HuH-7.5 (cell line): Measurements from ENCODE around the gene THAP8.

Source experiments
- DNase-seq: peaks from one replicate; pipeline ENCODE4 v3.0.0; 2011; ENCODE audit warnings: low spot score

The THAP8 gene

GRCh38 chr19:36030264-36031148 lies 23.6 kb downstream of the THAP8 start:
- no peak for DNase-seq

DNA sequence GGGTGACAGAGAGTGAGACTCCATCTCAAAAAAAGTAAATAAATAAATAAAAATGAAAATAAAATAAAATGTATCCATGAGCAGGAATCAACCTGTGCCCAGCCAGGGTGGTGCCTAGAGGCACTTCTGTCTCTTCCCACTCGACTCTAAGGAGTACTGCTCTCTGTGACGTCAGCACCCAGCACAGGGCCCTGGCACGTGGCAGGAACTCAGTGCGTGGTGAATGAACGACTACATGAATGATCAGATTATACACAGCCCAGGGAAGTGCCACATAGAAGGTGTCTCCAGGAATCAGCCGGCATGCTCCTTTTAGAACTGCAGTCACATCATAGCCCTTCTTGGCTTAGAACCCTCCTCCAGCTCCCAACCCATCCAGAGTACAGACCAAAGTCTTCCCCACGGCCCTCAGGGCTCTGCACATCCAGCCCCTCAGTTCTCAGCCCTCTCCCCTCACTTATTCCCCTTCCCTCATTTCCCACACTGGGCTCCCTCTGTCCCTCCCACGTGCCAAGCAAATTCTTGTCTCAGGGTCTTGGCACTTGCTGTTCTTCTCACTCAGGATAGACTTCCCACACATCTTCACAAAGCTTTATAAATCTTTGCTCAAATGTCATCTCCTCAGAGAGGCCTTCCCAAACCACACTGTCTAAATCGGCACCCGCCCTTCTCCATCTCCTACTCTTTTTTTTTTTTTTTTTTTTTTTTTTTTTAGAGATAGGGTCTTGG lies 25.6 kb downstream of the THAP8 start:
- DNase-seq, result no peak

- no peak for DNase-seq
Measured at GRCh38 chr19:36027696-36028095, 26.4 kb downstream of the THAP8 start.

GRCh38 chr19:36026091-36026876 lies 27.8 kb downstream of the THAP8 start:
- no peak for DNase-seq

DNA sequence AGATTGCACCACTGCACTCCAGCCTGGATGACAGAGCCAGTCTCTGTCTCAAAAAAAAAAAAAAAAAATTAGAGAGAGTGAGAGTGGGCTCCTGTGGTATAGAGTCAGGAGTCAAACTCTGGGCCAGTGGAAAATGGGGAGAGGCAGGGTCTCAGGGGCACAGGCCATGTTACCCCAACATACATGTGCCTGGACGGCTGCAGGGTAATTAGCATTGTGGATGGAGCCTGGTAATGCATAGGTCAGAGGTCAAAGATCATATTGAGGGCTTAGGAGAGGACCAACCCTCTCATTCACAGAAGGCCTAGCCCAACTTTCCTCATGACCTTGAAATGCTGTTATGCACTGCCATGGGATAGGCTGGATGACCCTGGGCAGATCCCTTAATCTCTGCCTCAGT lies 28.5 kb downstream of the THAP8 start:
- DNase-seq, result no peak

DNA sequence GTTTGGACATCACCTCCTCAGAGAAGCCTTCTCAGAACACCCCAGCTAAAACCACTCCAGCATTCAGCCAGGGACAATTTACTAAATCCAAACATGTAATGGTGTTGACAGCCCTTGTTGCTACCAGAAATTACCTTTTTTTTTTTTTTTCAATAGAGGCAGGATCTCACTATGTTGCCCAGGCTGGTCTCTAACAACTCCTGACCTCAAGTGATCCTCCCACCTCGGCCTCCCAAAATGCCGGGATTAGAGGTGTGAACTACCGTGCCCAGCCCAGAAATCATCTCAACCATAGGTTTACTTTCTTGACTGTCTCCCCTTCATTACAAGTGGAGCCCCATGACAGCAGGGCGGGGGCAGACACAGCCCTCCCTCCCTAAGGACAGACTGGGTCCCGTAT lies 30.7 kb downstream of the THAP8 start:
- DNase-seq, result no peak

- DNase-seq, result no peak
Measured at GRCh38 chr19:36019061-36019670, 34.9 kb downstream of the THAP8 start.

DNA sequence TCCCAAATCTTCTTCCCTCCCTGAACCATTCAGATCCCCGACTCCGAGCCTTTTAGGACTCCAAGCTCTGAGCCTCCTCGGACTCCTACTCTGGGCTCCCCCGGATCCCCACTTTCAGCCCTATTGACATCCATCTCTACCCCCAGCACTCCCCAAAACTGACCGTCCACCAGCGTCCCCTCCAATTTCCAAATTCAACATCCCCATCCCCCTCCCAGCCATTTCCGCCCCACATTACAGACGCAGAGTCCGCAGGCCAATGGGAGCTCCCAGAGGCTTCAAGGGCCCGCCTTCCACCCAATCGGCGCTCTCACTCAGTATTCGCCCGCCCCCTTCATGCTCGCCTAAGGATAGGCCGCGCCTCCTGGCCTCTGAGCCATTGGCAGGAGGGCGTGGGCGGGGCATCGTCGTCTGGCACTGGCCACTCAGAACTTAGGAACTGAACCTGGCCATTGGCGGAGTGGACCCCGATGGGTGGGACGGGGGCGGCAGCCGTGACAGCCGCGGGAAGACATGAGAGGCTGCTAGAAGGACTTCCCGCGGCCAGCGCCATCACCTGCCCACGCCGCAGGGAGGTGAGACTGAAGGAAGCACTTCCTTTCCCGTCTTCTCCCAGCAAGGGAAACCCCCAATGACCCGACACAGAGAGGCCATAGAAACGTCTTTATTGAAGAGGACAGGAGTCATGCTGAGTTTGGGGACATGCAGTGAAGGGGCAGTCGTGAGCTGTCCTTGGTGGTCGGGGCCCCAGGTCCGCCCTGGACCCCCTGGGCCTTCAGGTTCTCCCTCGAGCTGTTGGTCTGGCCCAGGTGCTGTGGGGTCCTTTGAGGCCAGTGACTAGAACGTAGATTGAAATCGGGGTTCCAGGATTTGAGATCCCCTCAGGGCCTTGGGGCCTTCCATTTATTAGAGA lies 39.8 kb downstream of the THAP8 start, which contains the start of gene ALKBH6:
ALKBH6 (minus strand) TSS at position 202 of the 913 bp plus-strand sequence. CDS start 816 bp downstream, outside the sequence.
- peak; percentile 99 for DNase-seq

DNA sequence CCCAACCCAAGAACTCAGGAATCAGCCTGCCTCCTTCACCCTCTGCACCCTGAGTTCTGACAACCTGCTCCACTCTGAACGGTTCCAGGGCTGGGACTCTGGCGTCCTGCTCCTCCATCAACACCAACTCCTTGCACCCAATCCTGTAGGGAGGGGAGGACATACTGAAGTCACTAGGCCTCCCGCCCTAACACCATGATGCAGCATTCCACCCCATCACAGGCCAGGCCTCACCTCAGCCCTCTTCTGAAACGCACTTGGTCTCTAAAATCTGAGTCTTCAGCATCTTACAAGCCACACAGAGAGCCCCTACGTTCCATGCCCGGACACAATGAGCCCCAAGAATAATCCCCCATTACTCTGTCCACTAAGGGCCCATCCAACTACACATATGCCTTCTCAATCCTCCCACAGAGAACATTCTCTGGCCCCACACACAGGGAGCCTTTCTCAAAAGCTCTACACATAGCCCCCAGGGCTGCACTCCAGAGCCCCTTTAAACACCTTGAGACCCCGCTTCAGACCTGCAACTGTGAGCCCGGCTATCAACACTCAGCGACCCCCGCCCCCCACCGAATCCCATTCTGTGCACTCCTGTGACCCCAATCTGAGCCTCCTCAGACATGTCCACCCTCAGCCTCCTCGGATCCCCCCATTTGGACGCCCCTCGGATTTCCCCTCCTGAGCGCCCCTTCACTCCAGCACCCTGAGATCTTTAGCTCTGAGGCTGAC lies 40.6 kb downstream of the THAP8 start:
- no peak for DNase-seq

- no peak for DNase-seq
Measured at GRCh38 chr19:36010402-36010801, 43.7 kb downstream of the THAP8 start.

- DNase-seq, result no peak
Measured at GRCh38 chr19:36009633-36010379, 44.3 kb downstream of the THAP8 start.

- peak; percentile 79 for DNase-seq
Measured at GRCh38 chr19:36009220-36009619, 44.9 kb downstream of the THAP8 start.

DNA sequence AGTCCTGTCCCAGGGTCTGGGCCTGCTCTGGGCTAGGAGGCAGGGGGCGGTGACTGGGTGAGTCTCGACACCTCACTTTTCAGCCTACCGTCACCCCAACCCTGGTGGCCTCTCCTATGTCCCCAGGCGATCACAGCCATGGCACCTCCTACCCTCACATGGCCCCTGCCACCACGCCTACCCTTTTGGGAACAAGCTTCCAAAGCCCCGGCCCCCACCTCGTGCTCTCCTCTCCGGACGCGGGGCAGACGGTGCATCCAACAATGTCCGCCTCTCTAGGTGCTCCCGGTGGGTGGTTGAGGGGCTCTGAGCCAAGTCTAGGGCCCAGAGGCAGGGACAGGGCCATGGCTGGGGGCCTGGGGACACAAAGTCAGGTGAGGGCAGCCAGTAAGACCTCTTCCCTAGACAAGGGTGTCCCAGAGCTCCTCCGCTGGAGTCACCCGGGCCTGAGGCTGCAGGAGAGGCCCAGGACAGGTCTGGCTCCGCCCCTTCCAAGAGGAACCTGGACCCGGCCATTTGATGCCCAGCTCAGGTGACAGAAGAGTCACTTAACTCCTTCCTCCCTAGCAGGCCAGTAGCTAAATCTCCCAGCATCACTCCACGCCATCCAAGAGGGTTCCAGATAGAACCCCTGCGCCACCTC lies 45.6 kb downstream of the THAP8 start, which contains the start of gene SYNE4:
SYNE4 (minus strand) TSS at position 478 of the 643 bp plus-strand sequence; CDS start at position 346, 132 bp downstream.
- DNase-seq, result peak; percentile 86

- no peak for DNase-seq
Measured at GRCh38 chr19:36006955-36007354, 47.1 kb downstream of the THAP8 start.

DNA sequence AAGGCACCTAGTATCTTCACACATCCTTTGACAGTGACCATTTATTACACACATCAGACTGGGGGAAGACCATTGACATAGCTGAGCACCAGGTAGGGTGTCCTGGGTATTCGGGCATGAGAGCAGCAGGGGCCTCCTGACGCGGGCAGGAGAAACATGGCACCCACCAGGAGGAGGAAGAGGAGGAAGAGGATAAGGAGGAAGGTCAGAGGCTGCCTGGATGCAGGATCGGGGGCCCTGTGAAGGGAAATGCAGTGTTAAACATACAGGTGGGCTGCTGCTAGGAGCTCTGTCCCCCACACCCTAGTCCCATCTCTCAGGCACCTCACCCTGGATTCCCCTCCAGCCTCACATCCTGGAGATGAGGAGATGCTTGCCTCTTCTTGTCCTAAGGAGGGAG lies 50.8 kb downstream of the THAP8 start:
- DNase-seq, result no peak

DNA sequence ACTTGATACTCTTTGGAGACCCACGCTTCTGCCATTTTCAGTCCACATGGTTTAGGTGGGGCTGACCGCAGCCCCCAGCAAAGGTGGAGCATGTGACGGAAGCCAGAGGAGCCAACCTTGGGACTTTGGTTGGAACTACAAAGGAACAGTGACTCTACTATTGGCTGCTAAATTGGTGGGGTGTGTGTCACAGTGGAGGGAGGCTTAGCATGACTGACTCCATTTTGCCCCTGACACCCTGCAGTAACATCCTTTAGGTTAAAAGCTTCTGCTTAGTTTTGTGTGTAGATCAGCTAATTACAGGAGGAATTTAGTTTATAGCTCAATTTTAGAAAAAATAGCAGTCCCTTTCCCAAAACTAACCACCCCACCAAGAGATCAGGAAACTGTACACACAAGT lies 52.5 kb downstream of the THAP8 start:
- DNase-seq, result no peak

- no peak for DNase-seq
Measured at GRCh38 chr19:35996777-35997176, 57.3 kb downstream of the THAP8 start.
